SW480 (cell line): ENCODE measurements around the gene GRHL1.

Experiments
- DNase-seq: peaks from one replicate; pipeline ENCODE4 v3.0.0-alpha.2; 2016; ENCODE audit warnings: low spot score

GRHL1 gene

DNA sequence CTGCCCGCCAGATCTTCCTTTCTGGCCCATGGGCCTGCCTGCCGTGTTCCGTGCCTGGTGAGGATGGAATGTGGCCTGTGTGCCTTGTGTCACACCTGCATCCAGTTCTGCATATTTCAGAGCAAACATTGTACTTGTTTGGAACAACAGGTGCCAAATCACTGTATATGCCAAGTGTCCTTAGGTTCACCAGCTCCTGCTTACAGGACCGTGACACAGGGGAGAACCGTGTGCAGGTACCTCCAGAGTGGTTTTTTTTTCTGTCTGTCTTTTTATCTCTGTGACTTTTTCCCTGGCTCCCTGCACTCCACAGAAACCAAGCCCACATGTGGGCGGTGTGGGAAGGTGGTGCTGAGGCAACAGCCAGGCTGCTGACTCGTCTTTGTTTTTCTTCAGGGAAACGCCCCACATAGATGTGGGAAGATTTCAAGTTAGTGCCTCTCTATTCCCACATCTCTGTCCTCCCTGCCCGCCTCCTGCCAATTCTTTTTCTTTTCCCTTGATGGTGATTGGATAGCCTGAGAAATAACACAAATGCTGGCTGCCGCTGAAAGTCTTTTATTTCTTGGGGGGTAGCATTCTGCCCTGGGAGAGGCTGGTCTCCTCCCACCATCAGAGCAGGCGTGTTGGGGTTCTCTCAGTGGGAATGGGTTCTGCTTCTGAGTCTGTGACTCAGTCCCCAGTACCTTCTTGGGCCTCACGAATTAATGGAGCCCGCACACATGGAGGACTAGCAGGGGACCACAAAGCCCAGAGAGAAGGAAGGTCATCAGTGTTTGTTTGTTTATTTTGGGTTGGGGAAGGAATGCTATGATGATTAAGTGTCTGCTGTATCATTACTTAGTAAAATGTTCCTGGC lies 21.4 kb downstream of the GRHL1 start:
- DNase-seq: peak; percentile 22

DNA sequence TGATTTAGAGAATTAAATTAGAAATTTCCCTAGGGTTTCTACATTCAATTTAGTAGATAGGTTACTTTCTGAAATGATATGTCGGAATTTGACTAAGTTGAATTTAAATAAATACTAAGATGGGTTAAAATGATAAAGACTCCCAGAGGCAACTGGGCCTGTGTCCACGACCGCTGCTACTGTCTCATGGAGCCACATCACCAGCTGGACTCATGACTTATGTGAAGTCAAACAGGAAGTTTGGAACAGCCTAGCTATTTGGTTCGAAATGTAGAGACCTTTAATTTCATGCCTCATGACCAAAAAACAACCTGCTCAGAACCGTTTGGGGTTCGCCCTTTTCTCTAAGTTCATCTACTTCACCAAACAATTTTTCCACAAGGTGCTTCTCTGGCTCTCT lies 22.2 kb downstream of the GRHL1 start:
- no peak for DNase-seq

DNA sequence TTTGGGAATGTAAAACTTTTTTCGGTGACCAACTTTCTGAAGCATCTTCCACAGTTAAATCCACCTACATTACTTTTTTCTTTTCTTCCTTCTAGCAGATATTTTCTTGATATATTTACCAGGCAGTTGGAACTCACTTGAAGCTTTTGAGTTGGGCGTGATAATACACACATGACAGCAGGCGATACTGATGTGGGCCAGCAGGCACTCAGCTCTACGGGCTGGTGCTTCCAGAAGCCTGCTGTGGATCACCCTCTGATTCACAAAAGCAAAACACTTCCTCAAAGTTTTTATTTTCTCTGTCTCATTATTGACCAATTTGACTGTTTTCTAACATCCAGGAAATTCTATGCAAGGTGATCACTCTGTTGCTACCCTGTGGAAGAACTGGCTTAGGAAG lies 22.9 kb downstream of the GRHL1 start:
- DNase-seq: no peak

DNA sequence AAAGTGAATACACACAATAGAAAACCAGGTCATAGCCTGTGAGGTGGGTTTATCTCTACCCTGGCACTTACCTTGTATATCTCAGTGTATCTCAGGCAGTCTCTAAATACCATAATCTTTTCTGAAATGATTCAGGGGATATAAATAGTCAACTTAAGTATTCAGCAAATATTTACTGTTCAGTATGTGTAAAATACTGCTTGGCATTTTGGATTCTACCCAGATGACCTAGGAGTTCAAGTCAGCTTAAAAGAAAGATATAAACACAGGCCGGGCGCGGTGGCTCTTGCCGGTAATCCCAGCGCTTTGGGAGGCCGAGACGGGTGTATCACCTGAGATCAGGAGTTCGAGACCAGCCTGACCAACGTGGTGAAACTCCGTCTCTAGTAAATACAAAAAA lies 23.8 kb downstream of the GRHL1 start:
- DNase-seq: no peak

DNA sequence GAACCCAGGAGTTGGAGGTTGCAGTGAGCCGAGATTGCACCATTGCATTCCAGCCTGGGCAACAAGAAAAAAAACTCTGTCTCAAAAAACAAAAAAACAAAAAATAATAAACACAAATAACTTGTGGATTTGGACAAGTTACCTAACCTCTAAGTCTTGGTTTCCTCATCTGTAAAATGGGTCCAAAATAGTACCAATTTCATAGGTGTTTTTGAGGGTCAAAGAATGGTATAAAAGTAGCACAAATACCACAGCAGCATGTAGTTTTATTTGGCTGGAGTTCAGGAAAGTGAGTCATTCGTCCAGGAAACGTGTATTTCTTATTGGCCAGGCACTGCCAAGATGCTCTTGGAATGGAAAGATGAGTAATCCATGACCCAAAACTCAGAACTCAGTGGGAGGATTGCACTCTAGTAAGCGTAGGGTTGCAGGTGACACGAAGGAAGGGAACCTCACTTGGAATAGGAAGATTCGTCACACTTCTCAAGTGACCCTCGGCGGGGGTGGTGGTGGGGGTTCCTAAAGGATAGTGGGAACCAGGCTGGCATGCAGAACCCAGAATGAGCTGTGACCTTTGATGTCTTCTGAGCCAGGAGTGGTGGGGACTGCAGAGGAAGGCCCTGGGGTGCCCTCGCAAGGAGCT lies 24.4 kb downstream of the GRHL1 start:
- DNase-seq: peak; percentile 54

DNA sequence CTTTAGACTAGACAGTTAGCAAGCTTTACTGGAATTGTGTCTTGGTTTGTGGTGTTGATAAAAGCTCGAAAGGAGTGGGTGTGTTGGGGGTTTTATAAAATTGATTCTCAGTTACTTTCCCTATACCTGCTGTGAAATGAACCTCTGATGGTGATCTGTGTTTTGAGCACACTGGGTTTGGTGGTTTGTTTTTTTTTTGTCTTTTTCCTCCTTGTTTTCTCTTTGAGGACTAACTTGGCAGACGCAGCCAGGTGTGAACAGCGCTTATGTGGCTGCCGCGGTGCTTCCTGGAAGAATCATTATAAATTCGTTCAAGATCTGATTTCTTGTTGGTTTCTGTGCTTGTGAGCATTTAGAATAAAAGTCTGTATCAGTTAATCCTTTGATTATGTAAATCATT lies 28.5 kb downstream of the GRHL1 start:
- DNase-seq: no peak

DNA sequence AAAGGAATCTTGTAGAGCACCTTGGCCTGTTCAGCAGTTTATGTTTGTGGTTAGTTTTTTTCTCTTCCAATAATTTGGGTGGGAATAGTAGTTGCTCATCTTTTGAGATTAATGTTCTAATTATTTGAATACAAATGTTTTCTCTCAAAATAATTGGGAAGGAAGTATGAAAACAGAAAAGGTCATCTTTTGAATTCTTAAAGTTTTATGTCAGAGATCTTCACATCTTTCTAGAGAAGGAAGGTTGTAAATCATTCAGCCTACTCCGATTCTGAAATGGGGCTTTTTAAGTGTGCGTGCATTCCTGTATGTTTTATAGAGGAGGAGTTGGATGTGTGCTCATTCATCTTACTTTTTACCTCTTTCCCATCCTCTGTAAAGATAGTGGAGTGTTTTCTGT lies 29.0 kb downstream of the GRHL1 start:
- no peak for DNase-seq

DNA sequence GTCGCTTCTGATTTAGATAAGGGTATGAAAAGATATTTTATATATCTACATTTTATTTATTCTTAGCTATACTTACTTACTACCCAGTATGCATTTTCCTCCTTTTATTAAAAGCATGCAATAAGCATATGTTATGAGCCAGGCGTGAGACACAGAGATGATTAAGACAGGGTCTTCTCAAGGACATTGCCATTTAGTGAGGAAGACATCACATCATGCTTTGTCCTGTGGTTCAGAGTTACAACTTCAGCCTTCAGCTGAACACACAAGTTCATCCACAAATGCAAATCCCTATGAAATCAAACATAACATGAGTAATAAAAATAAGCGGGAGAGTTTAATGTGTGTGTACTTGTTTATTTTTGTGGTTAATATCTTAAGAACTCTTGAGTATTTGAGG lies 30.2 kb downstream of the GRHL1 start:
- DNase-seq: no peak

DNA sequence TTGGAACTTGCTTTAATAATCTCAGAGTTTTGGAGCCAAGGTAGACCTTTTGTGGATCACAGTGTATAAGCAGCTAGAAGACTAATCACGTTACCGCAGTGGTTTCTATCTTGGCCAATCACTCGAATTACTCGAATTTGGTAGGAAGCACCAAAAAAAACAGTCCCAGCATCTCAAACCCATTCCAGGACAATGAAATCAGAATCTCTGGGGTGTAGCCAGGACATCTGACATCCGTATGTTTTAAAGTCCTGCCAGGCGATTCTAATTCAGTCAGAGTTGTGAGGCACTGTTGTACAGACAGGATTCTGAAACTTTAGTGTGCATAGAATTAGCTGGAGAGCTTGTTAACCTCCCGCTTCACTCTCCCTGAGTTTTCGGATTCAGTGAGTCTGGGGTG lies 30.8 kb downstream of the GRHL1 start:
- no peak for DNase-seq

DNA sequence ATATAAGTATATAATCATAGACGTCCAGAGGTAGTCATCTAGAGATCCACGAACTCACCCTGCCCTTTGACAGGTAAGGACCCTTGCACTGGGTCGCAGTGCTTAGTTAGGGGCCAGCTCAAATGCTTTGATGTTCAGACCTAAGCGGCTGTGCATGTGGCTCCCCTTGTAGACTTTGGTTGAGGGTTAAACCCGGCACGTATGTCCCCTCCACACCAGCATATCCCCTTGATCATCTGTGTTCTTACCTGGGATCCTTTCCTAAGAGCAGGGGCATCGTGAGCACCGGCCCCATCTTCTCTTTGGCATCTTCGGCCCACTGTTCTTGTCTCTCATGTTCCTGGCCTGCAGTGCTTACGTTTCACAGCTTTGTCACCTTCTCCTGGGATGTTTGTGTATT lies 31.4 kb downstream of the GRHL1 start:
- DNase-seq: no peak

DNA sequence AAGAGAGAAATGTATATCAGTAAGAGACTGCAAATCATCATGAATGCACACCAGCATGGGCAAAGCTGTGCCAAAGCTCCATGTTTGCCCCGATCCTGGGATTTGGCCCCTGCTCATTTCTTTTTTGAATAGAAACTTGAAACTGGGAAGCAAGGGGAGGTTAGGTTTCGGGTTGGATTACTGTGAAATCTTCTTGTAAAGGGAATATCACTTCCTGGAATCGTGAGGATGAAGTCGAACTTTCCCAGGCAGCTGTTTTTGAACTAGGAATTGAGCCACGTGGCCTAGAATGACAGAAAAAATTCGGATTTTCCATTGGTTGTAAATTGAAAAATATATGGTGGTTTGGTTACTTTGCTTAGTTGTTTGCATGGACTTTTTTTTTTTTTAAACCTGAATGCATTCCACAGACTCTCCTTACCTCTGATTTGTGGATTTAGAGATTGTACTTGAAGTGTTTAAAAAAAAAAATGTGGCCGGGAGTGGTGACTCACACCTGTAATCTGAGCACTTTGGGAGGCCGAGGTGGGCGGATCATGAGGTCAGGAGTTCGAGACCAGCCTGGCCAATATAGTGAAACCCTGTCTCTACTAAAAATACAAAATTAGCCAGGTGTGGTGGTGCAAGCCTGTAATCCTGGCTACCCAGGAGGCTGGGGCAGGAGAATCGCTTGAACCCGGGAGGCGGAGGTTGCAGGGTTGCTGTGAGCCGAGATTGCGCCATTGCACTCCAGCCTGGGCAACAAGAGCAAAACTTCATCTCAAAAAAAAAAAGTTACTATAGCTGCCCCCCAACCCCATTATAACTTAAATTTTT lies 32.1 kb downstream of the GRHL1 start:
- no peak for DNase-seq

DNA sequence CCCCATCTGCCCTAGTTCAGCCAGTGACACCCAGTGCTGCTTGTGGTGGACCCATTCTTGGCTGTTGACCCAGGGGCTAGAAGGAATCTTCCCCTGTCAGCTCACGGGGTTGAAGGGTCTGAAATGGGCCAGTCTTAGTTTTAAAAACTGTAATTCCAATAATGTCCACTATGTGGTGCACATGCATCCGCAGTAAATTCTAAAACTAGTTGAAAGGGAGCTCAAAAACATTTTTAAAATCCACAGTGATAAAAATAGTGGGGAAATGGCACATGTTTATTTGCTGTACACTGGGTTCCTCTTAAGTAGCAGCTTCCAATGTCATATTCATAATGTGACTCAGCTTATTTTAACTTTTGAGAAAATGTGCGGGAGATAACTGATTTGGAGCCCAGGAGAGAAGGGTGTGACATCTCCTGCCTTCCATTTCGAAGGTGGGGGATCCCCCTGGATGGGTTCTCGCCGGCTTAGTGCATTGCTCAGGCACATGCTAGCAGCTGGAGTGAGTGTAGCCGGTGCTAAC lies 32.8 kb downstream of the GRHL1 start:
- peak; percentile 31 for DNase-seq

DNA sequence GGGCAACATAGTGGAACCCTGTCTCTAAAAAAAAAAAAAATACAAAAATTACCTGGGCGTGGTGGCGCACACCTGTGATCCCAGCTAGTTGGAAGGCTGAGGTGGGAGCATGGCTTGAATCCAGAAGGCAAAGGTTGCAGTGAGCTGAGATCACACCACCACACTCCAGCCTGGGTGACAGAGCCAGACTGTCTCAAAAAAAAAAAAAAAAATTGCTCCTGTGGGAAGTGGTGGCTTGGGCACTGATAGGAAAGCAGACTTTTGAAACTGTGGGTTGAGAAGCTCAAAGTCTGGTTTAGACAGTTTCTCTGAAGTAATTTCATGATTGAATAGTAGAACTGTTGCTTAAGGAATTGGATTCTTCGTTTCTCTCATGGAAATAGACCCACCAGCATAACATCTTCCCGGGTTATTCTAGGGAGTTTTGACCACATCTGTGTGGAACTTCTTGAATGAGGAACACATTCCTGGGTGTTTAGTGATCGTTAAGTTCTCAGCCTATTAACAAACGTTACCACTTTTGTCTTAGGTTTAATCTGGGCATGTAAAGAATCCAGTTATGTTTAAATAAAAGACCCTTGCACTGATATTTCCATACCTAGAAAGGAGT lies 33.5 kb downstream of the GRHL1 start:
- no peak for DNase-seq

DNA sequence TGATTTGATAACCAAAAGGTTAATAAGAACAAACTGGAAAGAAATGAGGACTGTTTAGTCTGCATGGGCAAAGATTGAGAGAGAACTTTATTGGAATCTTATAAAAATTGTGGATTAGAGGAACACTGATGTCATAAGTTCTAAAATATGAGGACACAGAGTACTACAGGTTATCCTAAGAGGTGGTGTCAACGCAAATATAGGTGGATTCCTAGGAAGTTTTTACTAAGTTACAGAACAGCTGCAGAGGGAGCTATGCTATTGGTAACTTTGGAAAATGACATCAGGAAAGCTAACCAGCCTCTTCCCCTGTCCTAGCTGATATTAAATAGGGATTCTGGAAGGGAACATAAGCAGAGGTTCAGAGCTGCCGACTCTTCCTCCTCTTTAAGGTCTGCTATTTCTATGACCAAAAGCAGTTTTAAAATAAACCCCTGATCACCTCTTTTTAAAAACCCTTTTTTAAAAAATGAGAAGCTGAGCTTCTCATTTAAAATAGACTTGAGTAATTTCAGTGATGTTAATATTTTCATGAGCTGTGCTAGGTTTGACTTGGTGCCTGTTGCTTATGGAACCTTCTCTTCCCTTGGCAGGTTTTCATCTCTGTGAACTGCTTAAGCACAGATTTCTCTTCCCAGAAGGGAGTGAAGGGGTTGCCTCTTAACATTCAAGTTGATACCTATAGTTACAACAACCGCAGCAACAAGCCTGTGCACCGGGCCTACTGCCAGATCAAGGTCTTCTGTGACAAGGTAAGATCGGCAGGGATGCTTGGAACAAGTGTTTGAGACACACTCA lies 34.2 kb downstream of the GRHL1 start:
- no peak for DNase-seq

DNA sequence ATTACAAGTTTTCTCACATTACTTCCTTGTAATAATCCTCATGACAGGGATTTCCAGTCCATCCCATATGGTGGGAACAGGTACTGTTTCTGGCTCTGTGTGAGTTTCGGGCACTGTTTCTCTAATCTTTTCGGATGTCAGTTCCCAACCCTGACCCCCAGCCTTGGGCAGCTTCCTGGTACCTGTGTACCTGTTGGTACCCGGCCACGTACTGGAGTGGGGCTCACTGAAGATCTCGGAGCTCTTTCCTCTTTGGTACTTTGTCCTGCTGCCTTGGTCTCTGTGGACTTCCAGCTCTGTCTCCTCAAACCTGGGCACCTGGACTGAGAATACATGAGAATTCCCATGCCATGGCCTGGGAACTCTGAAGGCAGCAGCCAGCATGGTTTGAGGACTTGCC lies 36.8 kb downstream of the GRHL1 start:
- no peak for DNase-seq

DNA sequence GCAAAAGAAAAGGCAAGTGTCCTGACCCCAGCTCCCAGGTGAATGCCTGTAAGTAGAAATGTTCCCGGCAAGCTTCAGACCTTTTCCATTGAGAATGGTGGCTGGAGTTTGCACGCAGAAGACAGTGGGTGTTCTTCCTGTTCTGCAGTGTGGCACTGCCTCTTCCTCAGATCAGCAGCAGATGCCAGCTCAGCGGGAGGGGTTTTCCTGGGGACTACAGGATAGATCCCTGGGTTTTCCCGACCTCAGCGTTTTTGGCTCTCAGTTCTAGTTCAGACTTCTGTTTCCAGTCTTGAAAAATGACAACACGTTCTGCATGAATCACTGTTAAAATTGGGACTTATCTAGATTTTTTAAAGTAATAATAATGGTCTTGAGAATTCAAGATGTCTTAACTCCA lies 39.2 kb downstream of the GRHL1 start:
- DNase-seq: no peak

DNA sequence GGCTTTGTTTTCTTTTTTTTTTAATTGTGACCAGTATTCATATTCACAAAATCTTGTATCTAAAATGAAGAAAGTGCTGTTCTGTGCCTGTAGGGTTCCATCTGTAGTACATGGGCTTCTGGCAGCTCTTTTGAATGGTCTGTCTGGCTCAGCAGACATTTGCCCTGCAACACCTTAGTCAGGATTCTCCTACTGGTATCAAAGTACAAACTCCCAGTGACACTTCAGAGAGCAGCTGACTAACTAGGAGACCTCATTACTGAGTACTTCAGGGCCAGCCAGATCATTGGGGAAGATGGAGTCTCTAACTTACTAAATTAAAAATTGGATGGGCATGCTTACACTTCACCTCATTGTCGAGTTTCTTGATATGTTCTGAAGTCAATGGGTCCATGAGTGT lies 39.7 kb downstream of the GRHL1 start:
- no peak for DNase-seq

DNA sequence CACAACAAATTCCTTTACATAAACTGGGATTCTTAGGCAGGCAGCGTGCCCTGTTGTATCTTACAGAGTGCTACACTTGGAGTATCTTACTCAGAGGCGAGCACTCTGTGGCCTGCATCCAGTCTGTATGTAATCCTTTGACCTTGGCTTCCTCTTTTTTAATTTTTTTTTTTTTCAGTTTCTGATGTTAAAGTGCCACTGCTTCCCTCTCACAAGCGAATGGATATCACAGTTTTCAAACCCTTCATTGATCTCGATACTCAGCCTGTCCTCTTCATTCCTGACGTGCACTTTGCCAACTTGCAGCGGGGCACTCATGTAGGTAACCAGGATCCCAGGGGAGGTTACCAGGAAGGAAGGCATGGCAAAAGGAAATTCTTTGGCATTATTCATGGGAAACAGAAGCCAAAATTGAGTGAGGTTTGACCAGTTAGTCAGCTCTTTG lies 40.4 kb downstream of the GRHL1 start:
- DNase-seq: no peak

DNA sequence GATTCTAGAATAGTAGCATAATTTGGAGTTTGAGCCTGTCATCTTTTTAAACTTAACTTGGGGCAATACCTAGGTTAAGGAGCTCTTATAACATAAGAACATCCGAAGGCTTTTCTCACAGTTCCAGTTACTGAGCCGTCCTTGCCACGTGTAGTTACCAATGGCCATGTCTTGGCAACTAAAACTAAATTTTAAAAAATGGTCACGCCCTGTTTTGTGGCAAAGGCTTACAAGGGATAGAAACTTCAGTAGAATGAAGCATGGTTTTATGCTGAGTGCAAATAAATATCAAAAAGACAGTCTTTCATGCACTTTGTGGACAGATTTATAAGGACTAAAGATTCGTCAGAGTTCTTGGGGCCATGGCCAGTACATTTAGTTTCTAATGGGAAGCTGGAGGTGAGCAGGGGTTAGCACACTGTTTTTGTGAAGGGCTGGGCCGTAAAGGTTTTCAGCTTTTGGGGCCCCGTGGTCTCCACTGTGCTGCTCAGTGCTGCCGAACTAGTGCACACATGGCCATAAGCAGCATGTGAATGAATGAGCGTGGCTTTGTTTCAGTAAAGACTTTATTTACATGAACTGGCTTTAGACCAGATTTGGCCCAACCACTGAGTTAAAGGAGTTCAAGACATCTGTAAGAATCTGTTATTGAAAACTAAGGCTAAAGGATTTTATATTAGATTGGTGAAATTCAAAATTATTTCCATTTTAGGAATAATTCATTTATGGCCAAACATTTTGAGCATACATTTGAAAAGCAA lies 41.1 kb downstream of the GRHL1 start:
- no peak for DNase-seq

DNA sequence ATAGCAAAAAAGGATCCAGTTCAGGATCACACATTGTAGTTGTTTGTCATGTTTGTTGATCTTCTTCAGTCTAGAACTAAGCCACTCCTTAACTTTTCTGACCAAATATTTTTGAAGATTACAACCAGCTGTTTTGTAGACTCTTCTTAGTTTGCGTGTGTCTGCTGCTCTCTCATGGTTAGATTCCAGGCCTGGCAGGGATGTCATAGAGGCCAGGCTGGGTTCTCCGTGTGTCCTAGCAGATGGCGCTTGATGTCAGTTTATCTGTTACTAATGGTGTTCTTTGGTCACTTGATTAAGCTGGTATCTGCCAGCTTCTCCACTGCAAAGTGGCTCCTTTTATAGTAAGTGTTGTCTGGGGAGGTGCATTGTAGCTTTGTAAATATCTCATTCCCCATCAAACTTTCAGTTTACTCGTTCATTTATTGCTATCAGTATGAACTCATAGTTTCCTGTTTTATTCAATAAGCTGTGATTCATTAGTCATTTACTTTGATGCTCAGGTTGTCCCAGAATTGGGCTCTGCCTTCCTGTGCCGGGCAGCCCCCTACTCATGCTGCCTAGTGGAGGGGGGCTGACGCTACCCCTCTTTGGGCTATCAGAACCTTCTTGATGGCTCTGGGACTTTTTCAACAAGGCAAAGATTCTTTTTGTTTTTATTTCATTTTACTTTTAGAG lies 42.1 kb downstream of the GRHL1 start:
- DNase-seq: no peak
